HG02642 (cell line): Measurements from ENCODE around the gene UBE2J2.

Experiments used
- ATAC-seq: cut with Tn5 transposase; IDR thresholded peaks from one replicate; pipeline ENCODE4 v1.9.1; 2021; ENCODE audit warnings: mild to moderate bottlenecking; ENCODE audit not compliant: unreplicated experiment, poor library complexity

UBE2J2 gene

DNA sequence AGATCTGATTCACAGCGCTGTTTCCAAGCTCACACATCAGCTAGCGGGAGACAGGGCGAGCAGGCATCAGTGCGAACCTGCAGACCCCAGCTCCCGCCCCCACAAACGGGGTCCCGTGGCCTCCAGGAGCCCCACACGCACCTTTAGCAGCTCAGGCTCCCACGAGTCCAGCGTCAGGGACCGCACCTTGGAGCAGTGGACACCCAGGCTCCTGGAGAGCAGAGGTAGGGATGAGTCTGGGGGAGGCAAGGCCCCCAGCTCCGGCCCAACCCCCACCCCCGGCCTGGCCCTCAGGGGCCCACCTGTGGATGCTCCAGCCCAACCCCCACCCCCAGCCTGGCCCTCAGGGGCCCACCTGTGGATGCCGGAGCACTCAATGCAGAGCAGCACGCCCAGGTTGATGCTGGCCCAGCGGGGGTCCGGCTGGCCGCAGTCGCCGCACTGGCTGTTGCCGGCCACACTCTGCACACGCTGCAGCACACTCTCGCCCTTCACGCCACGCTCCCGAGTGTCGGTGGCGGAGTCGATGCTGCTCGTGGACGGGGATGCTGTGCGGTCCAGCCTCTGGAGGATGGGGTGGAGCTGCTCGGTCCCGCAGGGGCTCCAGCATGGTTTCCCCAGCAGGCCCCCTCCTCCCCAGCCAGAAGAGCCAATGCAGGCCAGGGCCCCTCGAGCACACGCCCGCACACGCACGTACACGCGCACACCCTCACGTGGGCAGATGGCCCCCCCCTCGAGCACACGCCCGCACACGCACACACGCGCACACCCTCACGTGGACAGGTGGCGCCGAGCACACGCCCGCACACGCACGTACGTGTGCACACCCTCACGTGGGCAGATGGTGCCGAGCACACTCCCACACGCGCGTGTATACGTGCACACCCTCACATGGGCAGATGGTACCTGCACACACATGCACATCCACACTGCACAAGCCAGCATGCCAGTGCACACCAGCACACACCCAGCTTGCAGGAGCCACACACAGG lies 22.7 kb upstream of the UBE2J2 start:
- ATAC-seq = no peak

- ATAC-seq = no peak
Observed at GRCh38 chr1:1295154-1295923, 21.7 kb upstream of the UBE2J2 start.

DNA sequence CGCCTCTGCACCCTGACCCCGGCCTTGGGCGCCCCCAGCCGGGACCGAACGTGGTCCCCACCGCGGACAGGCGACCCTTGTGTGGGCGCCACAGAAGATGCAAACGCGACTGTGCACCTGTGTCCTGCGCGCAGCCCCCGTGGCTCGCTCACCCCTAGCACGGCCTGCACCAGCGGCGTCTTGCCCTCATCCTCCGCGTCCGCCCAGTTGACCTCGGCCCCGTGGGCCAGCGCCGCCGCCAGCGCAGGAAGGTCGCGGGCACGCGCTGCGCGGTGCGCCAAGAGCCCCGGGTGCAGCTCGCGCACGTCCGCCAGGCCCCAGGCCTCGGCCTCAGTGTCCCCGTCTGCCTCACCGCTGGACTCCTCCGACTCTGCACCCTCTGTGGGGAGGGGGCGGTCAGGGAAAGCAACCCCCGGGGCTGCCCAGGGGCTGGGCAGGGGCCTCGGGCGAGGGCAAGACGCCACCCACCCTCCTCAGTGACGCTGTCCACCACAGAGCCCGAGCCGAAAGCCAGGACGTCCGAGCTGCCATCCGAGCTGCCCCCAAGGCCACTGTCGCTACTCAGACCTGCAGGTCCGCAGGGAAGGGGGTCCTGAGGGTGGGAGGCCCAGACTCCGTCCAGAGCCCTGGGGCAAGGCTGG lies 20.7 kb upstream of the UBE2J2 start:
- no peak for ATAC-seq

DNA sequence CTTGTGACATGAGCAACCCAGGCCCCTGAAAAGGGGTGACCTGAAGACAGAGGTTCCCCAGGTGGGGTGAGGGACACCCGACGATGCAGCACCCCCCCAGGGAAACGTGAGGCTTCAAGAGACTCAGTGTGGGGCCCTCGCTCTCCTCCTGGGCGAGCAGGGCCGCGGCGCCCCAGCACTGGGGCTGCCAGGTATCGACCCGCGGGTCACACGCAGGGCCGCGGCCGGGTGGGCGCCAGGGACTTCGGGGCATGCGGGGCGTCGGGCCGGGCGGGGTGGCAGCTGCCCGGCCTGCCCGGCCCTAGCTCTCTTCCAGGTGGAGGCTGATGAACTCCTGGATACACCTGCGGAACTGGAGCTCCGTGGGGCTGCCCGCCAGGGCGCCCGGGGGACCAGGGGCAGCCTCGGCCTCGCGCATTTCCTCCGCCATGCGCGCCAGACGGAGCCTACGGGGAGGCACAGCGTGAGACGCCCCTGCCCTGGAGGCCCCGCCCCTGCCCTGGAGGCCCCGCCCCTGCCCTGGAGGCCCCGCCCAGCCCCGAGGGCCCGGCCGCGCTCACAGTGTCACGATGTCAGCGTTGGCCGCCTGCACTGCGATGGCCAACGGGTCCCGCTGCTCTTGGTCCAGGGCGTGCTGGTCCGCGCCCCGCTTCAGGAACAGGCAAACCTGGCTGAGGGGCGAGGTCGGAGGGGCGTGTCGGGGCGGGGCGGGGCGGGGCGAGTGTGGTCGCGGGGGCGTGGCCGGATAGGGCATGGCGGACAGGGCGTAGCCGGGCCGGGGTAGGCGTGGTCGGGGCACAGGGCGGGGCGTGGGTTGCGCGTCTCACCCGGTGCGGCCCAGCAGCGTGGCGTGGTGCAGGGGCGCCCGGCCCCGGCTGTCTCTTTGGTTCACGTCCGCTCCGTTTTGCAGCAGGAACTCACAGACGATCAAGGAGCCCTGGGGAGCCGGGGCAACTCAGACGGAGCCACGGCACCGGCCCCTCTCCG lies 19.9 kb upstream of the UBE2J2 start:
- ATAC-seq = no peak

DNA sequence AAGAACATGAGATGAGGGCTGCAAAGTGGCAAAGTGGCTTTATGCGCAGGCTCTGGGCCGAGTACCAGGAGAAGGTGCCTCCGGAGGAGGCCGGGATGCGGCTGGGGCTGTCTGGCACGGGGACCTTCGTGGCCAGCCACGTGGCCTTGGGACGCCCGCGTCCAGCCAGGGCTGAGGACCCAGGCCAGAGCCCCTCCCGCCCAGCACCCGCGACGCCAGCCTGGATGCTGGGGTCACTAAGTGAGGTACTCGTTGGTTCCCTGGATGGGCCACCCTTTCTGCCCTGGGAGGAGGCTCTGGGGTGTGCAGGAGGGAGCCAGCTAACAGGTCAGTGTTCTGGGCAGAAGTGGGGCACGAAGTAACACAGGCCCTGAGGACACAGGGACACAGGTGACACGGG lies 19.2 kb upstream of the UBE2J2 start:
- ATAC-seq = no peak

DNA sequence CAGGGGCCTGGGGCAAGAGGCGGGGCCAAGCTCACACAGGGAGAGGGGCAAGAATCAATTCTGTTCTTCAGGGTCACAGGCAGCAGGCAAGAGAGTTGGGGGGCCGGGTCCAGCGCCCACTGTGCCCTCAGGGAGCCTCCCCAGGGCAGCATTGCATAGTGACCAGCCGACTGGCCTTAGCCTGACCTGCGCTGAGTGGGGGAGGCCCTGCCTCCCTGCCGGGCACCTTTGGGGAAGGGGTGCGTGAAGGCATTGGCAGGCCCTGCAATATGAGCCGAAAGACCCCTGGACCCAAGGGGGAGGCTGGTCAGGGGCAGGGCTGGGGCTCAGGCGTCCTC lies 18.8 kb upstream of the UBE2J2 start:
- no peak for ATAC-seq

GRCh38 chr1:1291548-1292441 lies 18.1 kb upstream of the UBE2J2 start:
- ATAC-seq = no peak

GRCh38 chr1:1291023-1291528 lies 17.4 kb upstream of the UBE2J2 start:
- no peak for ATAC-seq

- no peak for ATAC-seq
Observed at GRCh38 chr1:1290238-1290731, 16.6 kb upstream of the UBE2J2 start.

DNA sequence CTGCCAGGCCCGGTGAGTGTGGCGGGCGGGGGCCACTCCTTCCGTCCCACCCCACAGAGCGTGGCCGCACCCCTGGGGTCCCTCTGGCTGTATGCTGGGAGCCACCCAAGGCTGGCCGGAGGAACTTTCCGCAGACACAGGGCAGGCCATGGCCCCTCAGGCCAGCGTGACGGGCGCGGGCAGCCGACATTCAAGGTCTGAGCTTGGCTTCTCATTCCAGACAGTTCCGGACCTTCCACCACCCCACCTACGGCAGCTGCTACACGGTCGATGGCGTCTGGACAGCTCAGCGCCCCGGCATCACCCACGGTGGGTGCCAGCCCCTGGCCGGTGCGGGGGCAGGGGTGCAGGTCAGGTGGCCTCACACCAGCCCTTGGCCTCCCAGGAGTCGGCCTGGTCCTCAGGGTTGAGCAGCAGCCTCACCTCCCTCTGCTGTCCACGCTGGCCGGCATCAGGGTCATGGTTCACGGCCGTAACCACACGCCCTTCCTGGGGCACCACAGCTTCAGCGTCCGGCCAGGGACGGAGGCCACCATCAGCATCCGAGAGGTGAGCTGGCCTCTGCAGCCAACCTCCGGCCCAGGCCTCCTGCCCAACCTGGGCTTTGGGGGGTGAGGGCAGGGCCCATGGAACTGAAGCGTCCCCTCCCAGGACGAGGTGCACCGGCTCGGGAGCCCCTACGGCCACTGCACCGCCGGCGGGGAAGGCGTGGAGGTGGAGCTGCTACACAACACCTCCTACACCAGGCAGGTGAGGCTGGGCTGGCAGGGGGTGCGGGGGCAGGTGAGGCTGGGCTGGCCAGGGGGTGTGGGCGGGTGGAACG lies 13.8 kb upstream of the UBE2J2 start:
- ATAC-seq = no peak

DNA sequence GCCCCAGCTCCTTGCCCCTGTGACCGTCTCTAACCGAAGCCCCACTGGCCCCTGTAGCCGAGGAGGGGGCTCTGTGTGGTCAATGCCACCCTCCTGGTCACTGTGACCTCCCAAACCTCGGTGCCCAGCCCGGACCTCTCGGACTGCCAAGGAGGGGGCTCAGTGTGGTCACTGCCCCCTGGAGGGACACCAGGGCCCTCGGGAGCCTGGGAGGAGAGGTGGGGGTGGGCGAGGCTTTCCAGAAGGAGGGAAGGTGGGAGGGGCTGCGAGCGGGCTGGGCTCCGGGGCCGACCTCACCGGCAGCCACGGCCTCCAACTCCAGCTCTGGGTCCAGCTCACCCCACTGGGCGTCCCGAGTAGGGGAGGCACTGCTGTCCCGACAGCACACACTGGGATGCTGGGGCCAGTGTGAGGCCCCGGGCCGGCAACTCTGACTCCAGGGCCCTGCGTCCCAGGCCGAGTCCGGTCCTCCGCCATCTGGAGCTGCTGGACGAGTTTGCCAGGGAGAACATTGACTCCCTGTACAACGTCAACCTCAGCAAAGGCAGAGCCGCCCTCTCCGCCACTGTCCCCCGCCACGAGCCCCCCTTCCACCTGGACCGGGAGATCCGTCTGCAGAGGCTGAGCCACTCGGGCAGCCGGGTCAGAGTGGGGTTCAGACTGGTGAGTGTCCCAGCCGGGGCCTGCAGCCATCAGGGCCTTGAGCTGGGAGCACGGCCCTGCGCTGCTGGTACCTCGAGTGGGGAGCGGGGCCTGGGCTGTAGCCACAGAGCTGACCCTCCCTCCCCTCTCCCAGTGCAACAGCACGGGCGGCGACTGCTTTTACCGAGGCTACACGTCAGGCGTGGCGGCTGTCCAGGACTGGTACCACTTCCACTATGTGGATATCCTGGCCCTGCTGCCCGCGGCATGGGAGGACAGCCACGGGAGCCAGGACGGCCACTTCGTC lies 12.9 kb upstream of the UBE2J2 start:
- ATAC-seq = no peak

- no peak for ATAC-seq
Observed at GRCh38 chr1:1285611-1286311, 12.1 kb upstream of the UBE2J2 start.

- ATAC-seq = no peak
Observed at GRCh38 chr1:1285102-1285571, 11.5 kb upstream of the UBE2J2 start.

- no peak for ATAC-seq
Observed at GRCh38 chr1:1284221-1285101, 10.8 kb upstream of the UBE2J2 start.

DNA sequence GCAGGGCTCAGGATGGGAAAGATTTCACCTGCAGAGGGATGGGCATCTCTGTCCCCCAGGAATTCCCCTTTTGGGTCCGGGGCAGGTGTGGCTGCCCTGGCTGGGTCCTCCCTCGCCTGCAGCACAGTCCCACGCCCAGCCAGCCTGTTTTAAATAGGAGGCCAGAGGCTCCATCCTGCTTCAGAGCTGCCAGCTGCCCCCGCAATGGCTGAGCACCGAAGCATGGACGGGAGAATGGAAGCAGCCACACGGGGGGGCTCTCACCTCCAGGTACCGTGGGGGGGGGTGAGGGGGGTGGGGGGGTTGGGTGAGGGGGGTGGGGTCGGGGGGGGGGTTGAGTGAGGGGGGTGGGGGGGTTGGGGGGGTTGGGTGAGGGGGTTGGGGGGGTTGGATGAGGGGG lies 10.2 kb upstream of the UBE2J2 start:
- no peak for ATAC-seq
